ENCODE results near the gene DNM3. TPM values are rescaled to one million over a fixed set of nuclear protein-coding genes. Genes with fewer than 3 reads are reported as not detected.

Gene DNM3
- total RNA-seq, 1 experiment from 2014 or later = 3.1 TPM

DNA sequence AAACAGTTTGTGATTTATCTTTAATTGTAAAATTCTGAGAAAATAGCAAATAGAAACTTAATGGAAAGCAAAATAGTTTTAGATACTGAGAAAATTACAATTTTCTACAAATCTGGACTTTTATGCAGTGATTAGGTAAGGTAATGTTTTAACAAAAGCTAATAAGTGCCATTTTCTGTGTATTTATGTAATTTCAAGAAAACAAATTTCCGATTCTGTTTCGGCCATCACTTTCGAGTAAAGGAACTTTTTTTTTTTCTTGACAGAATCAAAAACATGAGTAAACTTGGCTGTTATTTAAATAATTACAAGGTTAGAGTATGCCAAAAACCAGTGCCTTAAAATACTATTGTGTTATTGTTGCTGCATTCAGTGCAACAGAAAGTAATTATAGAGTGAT lies 298.8 kb downstream of the DNM3 start:
- no peak for DNase-seq (ENCODE audit: low read depth)

DNA sequence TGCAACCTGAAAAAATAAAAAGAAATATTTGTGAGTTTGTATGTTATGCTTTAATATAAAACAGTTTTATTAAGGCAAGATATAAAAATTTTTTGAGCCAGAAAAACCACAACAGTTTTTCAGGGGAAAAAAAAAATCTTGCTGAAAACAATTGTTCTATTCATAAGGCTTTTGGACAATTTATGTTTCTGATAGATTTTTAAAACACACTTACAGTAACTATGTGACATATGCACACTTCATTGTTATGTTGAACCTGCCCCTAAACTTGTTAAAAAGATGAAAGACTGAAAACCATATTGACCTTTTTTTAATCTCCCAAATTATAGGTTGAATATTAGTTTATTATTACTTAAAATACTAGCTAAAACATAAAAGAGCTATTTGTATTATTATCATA lies 299.3 kb downstream of the DNM3 start:
- no peak for DNase-seq (ENCODE audit: low read depth)

DNA sequence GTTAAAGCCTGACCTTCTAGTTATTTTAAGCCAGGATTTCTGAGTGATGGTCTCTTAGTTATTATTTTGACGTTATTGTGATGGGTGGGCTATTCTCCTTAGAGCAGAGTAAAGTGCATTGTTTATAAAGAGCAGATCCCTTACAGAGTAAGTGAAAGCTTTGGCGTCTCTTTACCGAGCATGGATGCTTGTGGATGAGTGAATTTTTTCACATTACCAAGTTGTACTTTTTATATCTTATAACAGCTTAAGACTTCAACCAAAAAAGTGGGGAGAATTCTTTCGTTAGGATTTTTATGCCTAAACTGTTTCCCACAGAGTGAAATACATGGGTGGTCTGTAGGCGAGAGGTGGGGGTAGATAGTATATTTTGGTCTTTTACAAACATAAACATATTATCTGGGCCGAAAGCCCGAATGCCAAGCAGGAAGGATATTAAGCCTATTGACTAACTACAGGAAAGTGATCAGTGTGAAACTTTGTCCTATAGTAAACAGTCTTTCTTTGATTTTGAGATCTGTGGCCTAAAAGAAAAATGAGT lies 300.1 kb downstream of the DNM3 start:
- DNase-seq (ENCODE audit: low read depth) = no peak

DNA sequence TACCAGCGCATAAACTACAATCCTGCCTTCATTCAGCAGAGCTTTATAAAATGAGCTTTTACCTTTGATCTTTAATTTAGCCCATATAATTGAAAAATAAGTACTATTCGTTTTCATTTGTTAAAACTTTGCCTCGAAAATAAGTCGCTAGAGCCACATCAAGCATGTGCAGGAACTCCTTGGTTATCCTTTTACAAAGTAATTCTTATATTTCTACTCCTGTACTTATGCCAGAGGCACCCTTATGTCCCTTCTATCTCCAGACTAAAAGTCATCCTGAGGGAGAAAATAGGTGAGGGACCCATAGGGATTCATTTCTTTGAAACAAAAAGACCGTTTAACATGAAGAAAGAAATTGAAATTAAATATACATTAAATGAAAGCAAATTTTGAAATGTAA lies 301.0 kb downstream of the DNM3 start:
- DNase-seq (ENCODE audit: low read depth) = no peak

DNA sequence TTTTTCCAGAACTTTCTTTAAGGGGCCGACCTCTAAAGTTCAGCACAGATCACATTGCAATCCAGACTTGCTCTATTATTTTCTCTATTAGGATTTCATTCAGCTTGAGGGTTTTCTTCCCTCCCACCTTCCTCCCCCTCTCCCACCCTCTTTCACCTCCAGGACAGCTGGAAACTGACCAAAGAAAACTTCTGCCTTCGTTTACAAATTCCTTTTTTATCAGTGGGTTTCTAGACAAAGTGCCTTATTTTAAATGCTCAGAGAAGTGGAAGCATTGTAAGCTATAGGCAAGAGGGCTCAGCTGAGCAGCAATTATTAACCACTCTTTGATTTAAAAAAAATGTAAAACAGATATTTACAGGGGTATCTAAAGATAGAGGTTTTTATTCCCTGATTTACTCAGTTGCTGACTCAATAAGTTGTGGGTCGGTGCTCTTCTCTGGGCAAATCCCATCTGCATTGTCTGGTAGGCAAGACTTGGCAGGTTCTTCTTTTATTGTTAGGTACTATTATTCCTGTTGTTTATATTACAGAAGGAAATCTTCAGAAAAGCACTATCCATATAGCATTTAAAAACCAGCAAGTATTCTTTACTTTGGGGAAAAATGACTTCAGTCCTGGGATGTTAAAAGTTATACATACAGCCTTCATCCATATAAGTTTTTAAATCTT lies 302.2 kb downstream of the DNM3 start:
- peak; percentile 68 for DNase-seq (ENCODE audit: low read depth)

DNA sequence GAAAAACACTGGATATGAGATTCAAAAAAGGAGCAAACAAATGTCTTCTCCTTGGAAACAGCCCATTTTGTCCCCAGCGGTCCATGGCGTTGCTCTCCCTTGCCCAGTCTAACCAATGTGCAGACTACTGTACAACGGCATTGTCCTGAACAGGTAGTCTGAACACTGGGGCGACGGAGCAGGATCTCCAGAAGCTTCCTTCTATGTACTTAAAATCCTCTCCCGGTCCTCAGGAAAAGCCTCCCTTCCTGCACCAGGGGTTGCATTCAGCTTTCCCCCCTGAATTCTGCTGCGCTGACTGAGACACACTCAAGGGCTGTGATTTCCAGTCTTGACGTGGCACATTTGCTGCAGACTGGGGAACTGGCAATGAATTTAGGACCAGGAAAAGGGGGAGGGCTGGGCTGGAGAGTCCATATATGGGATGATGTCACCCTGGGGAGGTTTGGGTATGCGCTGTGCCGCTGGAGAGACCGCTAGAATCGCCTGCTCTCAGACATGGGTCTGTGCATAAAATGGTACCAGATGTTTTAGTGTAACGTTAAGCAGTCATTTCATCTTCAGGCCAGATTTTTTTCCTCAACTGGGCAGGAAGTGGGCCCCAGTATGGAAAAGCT lies 303.3 kb downstream of the DNM3 start:
- DNase-seq (ENCODE audit: low read depth) = no peak

DNA sequence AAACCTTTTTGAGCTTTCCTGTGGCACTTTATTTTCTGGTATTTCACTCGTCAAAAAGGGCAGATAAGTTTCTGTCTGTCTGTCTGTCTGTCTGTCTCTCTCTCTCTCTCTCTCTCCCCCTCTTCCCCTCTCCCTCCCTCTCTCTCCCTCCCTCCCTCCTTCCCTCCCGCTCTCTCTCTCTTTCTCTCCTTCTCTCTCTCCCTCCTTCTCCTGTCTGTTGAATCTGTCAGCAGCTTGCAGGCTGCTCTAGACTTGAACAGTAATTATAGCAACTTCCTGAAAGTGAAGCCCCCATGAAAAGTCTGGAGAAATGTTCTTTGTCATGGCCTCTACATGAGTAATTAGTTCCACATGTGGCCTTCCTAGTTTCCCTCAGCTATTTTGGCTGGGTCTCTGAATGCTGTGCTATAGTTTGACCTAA lies 303.9 kb downstream of the DNM3 start:
- no peak for DNase-seq (ENCODE audit: low read depth)

DNA sequence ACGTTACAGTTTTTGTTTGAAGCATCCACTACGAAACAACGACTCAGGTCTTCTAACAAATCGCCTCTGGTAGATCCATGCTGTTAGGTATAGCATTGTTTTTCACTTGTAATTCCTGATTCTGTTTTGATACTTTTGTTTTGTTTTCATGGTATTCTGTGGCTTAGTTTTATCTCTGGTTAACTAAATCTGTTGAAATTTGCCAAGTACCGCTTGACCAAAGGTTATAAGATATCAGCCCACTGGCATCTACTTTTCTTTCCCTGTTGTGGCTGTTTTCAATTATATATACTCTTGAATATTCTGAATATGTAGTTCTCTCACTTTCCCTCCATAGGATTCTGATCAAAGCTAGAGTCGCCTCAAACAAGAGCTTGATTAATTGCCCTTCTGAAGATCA lies 304.4 kb downstream of the DNM3 start:
- no peak for DNase-seq (ENCODE audit: low read depth)

DNA sequence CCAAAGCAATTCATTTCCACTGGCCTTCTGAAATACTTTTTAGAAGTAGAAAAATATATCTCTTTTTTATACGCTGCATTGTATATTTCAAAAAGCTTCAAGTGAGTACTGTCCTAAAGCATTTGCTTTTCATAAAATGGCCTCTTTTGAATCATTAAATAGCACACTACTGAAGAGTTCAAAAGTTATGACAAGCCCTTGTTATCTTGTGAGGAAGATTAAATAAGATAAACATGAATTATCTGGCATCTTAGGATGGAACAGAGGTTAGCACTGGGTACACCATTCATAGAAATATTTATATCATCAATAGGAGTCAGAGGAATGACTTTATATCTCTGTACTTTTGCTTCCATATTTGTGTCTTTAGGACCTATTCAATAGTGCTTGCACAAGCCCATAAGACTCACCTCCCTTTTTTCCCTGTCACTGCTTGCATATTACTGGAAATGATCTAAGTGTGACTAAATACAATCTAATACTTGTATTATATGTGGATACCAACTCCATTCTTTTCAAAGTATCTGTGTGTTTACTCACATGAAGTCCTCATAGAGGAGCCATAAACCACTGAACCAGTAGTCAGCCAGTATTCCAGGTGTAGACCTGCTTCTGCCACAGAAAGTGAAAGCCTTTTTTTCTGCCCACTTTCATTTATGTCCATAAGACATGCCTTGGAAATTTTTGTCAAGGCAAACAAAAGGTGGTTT lies 305.0 kb downstream of the DNM3 start:
- DNase-seq (ENCODE audit: low read depth) = no peak

DNA sequence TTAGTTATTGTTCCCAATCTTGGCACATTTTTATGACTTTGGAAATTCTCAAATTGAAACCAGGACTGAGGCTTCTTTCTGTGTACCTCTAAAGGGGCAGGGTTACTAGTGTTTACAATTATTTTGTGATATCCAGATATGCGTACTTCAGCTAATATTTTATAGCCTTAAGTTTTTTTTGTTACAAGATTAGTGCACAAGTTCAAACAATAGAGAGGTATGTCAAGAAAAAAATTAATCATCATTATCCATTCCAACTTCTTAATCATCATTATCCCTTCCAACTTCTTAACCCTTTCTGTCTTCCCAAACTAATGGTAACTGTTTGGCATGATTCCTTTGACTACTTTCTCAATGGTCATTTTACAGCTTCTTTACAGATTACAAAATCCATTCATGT lies 306.2 kb downstream of the DNM3 start:
- DNase-seq (ENCODE audit: low read depth) = no peak

DNA sequence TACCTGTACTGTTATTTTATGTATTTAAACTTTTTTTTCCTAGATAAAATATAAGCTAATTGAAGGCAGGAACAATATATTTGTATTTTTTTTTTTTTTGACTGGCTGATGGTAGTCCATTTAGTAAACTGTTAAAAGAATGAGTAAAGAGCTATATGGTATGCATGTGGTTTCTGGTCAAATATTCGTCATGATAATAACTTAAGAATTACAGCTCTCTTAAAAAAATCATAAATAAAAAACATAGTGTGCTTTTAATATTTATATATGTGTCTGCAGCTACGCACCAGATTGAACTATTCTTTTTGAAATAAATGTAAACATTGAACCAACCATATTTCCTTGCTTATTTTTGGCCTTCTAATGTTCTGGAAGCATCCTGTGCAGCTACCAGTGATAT lies 306.9 kb downstream of the DNM3 start:
- DNase-seq (ENCODE audit: low read depth) = no peak

DNA sequence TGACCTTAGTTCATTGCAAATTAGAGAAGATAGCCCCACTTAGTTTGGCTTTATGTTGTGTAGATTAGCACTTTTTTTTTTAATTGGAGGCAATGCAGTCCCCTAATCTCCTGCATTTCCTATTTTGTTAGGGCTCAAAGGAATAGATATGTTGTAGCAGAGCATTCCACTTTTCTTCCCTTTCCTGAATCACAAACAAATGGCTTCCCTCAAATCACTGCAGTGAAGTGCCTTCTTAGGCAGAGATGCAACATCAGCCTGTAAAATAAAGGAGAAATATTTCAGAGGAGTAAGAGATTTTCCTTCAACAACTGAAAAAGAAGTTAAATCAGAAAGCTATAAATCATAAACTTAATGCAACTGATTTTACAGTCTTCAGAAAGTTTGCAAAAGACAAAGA lies 307.4 kb downstream of the DNM3 start:
- no peak for DNase-seq (ENCODE audit: low read depth)

DNA sequence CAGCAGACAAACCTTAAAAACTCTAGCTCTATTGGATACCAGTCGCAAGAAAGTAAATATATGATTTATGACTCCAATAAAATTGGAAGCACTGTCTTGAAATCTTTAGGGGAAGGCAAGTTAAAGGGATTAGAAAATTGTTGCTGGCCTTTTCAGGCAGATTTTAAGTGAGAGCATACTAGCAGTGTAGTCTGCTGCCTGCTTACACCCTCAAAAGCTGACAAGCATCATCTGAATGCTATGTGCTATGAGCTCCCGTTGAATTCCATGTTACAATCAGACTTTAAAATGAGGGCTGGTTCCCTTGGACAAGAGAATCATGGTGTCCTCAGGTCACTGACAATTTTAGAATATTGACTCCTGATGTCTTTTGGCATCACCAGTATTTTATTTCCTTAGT lies 308.0 kb downstream of the DNM3 start:
- no peak for DNase-seq (ENCODE audit: low read depth)

DNA sequence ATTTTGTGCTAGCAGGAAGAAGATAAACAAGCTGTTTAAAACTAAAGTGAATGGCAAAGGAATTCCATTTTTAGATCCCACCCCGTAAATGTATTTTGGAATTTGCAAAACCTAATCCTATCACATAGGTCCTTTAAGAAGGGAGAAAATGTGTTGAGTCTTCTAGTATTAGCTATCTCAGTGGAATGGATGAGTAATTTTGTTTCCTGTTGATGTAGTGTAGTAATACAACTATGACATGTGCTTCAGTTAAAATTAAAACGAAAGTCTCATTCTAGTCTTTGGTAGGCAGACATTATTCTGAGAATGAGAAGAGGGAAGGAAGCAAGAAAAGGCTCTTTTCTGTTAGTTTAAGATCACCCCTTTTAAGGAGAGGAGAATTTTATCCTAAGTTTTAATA lies 313.3 kb downstream of the DNM3 start:
- DNase-seq (ENCODE audit: low read depth) = peak; percentile 77

DNA sequence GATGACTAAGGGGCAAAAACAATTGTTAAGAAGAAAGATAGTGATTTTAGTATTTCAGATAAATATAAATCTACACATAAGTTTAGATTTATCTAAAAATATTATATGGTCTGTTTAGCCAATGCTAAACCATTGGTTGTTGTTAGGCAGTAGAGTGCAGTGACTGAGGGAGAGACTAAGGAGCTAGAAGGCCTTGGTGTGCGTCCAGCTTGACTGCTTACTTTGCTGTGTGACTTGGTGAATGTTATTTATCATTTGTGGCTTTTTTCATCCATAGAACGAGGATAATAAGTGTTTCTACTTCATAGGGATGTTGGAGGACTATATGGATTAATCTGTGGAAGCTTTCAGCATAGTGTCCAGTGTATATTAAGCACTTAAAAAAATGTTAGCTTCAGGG lies 314.5 kb downstream of the DNM3 start:
- DNase-seq (ENCODE audit: low read depth) = no peak

DNA sequence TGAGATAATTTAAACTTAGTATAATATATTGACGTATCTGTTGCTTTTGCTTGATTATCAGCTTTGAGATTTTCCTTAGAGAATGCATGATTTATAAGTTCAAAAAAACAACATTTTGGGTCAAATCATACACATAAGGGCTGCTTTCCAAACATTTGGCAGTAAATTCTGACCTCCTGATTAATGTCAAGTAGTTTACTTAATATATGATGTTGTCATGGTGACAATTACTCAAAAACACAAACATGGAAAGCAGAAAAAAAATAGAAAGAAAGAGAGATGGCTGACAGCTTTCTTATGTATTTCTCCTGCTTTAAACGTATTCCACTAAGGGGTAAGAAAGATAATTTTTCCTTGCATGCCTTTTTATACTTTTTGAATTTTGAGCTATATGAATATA lies 320.9 kb downstream of the DNM3 start:
- DNase-seq (ENCODE audit: low read depth) = no peak

DNA sequence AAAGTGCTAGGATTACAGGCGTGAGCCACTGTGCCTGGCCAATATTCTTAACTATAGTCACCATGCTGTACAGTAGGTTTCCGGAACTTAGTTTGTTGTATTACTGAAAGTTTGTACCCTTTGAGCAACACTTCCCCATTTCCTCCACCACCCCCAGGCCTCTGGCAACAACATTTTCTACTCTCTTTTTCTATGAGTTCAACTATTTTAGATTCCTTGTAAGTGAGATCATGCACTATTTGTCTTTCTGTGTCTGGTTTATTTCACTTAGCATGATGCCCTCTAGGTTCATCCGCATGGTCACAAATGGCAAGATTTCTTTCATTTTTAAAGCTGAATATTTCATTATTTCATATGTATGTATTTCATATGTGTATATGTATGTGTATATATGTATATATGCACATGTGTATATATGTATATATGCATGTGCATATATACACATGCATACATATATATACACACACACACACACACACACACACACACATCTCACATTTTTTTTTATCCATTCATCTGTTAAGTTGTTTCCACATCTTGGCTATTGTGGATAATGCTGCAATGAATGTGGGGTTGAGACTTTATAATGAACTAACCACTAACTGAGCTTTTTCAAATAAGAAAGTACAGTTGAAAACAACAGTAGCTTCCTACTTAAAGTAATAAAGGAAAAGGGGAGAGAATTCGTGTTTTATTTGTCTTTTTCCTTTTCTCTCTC lies 322.4 kb downstream of the DNM3 start:
- peak; percentile 48 for DNase-seq (ENCODE audit: low read depth)

DNA sequence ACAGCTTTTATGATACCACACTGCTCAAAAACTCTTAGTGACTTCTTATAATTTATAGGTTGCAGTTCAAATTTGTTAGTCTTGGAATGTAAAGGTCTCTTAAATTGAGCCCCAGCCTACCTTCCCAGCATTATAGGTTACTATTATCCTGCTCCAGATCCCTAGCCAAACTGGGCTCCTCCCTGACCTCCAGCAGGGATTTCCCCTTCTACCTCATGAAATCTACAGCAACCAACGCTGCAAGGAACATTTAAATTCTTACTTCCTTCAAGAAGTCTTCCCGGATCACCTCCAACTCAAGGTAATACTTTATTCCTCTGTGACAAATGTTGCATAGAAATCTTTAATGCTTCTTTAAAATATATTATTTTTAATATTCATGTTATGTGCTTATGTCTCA lies 324.1 kb downstream of the DNM3 start:
- DNase-seq (ENCODE audit: low read depth) = no peak

DNA sequence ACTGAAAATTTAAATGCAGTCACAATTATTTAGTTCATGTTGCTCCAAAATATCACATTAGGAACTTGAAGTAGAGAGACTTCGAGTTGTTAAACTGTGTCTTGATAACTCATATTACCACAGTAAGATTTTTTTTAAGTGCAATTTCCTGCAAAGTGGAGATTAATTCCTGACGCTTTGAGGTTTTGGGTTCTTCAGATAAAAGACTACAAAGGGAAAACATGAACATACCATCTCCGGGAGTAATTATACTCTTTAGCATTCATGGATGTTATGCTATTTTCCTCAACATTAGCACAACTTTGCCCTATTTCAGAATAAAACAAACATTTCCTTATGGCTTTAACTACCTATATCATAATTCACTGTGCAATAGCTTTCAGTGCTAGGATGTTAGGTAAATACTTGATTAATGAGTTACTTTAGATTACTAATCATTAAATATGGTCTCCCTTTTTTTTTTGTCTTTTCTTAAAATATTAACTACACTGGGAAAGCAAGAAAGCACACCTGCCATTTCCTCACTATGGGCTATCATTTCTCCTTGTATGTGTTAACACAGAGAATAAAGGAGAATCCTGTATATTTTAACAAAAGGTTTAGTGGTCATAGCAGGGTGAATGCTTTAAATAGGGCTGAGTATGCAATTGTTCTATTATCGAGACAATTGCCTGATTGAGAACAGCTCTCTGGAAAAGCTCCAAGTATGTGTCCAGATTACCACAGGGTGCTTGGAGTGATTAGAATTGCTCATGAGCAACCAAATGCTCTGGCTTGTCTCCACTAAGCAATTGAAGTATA lies 326.7 kb downstream of the DNM3 start:
- DNase-seq (ENCODE audit: low read depth) = peak; percentile 81

DNA sequence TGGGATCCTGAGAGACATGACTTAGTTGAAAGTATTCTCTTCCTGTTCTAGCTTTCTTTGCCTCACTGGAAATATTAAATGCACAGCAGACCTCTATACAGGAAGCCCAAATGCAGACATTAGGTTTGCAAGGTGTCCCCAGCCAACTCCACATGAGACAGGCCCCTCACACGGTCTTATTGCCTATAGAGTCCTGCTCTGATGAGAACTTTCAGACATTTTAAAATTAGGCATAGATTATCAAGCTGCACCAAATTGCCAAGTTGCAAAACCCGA lies 327.2 kb downstream of the DNM3 start:
- no peak for DNase-seq (ENCODE audit: low read depth)

DNA sequence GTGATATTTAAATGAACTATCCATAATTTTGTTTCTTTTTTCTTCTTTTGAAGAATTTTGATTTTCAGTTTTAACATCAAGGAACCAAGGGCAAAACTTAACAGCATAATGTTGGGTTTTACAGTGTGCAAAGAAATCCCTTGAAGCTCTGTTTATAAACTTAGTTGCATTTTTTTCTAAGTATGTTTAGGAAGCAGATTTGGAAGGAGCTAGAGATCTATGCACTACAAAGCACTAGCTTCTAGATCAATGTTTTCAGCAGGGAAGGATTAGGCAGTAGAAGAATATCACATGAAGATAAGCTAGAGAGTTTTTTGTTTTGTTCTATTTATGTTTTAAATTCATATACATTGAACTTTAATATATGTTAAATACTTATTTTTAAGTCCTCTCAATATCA lies 328.5 kb downstream of the DNM3 start:
- no peak for DNase-seq (ENCODE audit: low read depth)

DNA sequence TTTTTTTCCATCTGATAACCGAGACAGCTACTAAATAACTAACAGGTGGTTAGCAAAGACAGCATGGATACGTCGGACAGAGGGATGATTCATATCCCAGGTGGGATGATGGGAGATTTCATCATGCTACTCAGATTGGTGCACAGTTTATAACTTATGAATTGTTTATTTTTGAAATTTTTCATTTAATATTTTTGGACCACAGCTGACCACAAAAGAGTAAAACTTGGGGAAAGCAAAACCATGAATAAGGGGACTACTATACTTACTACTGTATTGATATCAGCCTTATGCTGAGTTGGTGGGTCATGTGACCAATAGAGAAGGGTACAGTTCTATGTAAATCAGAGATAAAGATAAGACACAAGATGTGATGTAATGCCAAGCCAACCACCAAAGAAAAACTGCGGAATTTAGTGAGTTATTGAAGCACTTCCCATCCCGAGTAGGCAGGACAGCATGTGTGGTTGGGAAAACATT lies 331.1 kb downstream of the DNM3 start:
- no peak for DNase-seq (ENCODE audit: low read depth)

All from M059J (cell line).